Lower leg skin (tissue), 4 donors: ENCODE results near the gene CAMK2A. TPM values are rescaled to one million over a fixed set of nuclear protein-coding genes. Genes with fewer than 3 reads are reported as not detected.

ENCODE experiments used
- DNase-seq, 2 donors: peaks; one replicate each; pipeline ENCODE4 v3.0.0-alpha.2; 2019; ENCODE audit warnings: low spot score in 2 of 2
- H3K4me3 ChIP-seq: fragments of 200-600 bp; sonication (generic); 2 replicates; pipeline ENCODE4 v1.5.1; 2017; ENCODE audit warnings: mild to moderate bottlenecking, low read depth; ENCODE audit not compliant: poor library complexity, severe bottlenecking
- CTCF ChIP-seq, 3 donors: fragments of 450-650 bp; IDR thresholded peaks; one replicate each; pipeline ENCODE4 v1.5.1; 2016; ENCODE audit warnings: antibody characterized with exemption in 3 of 3, mild to moderate bottlenecking in 3 of 3, moderate library complexity in 2 of 3
- POLR2A ChIP-seq, 2 donors: fragments of 450-650 bp; IDR thresholded peaks; one replicate each; pipeline ENCODE4 v1.6.1; 2016 to 2017; ENCODE audit warnings: antibody characterized with exemption in 2 of 2, mild to moderate bottlenecking in 1 of 2, moderate library complexity in 1 of 2
- WGBS, 2 donors: methylation state at CpG; one replicate each; pipeline ENCODE4 v1.1.5; 2018; 5-methylcytosine and 5-hydroxymethylcytosine counted together
- intact Hi-C: fragments of 100-400 bp; cut with DNase I; formaldehyde crosslinking; loops from one replicate; pipeline ENCODE4 v1.15.0; 2023; ENCODE audit warnings: low total_unique reads
- total RNA-seq, 4 donors: library from RNA; depleted of rRNA; stranded (reverse); fragments of >200 nt; gene quantifications; one replicate each; pipeline ENCODE4 v1.1.0, GENCODE V29; 2016

The CAMK2A gene
- total RNA-seq, 4 donors from 2014 or later = 0.23 TPM; not detected in 3

GRCh38 chr5:150325426-150325825, 35.9 kb upstream of the CAMK2A start:
- intact Hi-C loops = no loop called here
- TF ChIP-seq CTCF (IDR thresholded peaks at IDR 0.05) (no peak), POLR2A (IDR thresholded peaks at IDR 0.05) (no peak)
- no peak for DNase-seq
- H3K4me3 ChIP-seq = no peak overlapping the region
- 82 to 91% methylated on average over 4 of the region's 4 CpGs for WGBS, 2 donors

- 71 to 75% methylated on average over 8 of the region's 8 CpGs for whole genome bisulfite sequencing, 2 donors
Measured at GRCh38 chr5:150323819-150324218, 34.2 kb upstream of the CAMK2A start.

DNA sequence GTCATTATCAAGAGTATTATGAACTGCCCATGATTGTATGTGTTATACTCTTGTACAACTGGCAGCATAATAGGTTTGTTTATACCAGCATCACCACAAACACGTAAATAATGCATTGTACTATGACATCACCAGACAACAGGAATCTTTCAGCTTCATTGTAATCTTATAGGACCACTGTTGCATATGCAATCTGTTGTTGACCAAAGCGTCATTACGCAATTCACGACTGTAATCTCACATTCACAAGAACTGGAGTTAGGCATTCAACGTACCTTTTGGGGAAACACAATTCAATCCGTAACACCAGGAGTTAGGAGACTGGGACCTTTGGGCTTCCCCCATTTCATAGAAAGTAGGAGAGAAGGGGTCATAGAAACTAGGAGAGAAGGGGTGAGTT, 33.5 kb upstream of the CAMK2A start:
- WGBS, 2 donors = 92% methylated on average over 6 of the region's 6 CpGs
- H3K4me3 ChIP-seq = no peak overlapping the region
- intact Hi-C loops = no loop called here
- no peak for DNase-seq
- TF ChIP-seq CTCF (IDR thresholded peaks at IDR 0.05) (no peak), POLR2A (IDR thresholded peaks at IDR 0.05) (no peak)

More at GRCh38 chr5:150323819-150324218, 34.2 kb upstream of the CAMK2A start:
- intact Hi-C loops = no loop called here
- TF ChIP-seq CTCF (IDR thresholded peaks at IDR 0.05) (no peak), POLR2A (IDR thresholded peaks at IDR 0.05) (no peak)
- DNase-seq = no peak
- no peak overlapping the region for H3K4me3 ChIP-seq

- intact Hi-C loops = no loop called here
- no peak overlapping the region for H3K4me3 ChIP-seq
- TF ChIP-seq POLR2A (IDR thresholded peaks at IDR 0.05) (no peak), CTCF (IDR thresholded peaks at IDR 0.05) (no peak)
- no peak for DNase-seq
Measured at GRCh38 chr5:150322202-150322601, 32.6 kb upstream of the CAMK2A start.

DNA sequence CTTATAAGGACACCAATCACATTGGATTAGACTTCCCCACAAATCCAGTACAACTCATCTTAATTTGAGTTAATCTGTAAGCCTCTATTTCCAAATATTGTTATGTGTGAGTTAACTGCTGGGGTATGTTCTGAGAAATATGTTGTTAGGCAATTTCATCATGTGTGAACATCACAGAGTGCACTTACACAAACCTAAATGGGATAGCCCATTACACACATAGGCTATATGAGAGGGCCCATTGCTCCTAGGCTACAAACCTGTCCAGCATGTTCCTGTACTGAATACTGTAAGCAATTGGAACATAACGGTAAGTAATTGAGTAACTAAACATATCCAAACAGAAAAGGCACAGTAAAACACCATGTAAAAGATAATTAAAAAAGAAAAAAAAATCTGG, 32.2 kb upstream of the CAMK2A start:
- intact Hi-C loops = no loop called here
- TF ChIP-seq CTCF (IDR thresholded peaks at IDR 0.05) (no peak), POLR2A (IDR thresholded peaks at IDR 0.05) (no peak)
- 40 to 68% methylated on average over 1 of the region's 1 CpG for WGBS, 2 donors
- no peak for DNase-seq
- no peak overlapping the region for H3K4me3 ChIP-seq

GRCh38 chr5:150321211-150321610, 31.6 kb upstream of the CAMK2A start:
- 57 to 73% methylated on average over 1 of the region's 1 CpG for WGBS, 2 donors
- no peak overlapping the region for H3K4me3 ChIP-seq
- intact Hi-C loops = no loop called here
- TF ChIP-seq CTCF (IDR thresholded peaks at IDR 0.05) (no peak), POLR2A (IDR thresholded peaks at IDR 0.05) (no peak)
- no peak for DNase-seq
